GM12864 (cell line): ENCODE measurements around the gene MRTO4.
A peak's percentile ranks its signal among the peaks of the same experiment; 100 is the strongest.
"Not testable (repeated sequence)": the region's sequence is repeated elsewhere in the genome, so short reads cannot be mapped to it uniquely, and the experiment has no call there.

ENCODE experiments used
- DNase-seq: peaks from one replicate; pipeline ENCODE4 v3.0.0-alpha.2; 2011; ENCODE audit warnings: low read depth
- H3K4me3 ChIP-seq: 2 replicates; pipeline ENCODE4 v1.5.1; 2011; ENCODE audit warnings: mild to moderate bottlenecking, low read depth, low read length, control low read depth
- TF ChIP-seq, protein P1 (sequence below): IDR thresholded peaks from 2 replicates; pipeline ENCODE4 v1.5.1; 2011; ENCODE audit warnings: low read depth, mild to moderate bottlenecking, moderate library complexity, low read length, control low read depth, inconsistent platforms; ENCODE audit errors: missing control alignments

The MRTO4 gene

DNA sequence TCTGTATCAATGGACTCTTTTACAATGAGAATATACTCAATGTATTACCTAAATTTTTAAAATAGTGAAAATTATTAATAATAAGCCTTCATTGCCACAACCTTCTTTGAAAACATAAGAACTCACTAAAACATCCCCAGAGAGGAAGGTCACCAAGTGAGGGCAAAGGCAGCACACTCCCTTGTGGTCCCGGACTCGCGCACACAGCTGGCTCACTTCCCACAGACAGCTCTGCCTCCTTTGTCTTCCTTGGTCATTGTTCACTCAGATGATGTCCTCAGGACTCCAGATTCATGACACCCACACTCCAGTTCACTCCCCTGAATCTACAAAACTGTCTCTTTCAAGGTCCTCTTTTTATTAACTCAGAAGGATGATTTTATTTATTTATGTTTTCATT is 22.4 kb upstream of the MRTO4 start:
- DNase-seq, result no peak

DNA sequence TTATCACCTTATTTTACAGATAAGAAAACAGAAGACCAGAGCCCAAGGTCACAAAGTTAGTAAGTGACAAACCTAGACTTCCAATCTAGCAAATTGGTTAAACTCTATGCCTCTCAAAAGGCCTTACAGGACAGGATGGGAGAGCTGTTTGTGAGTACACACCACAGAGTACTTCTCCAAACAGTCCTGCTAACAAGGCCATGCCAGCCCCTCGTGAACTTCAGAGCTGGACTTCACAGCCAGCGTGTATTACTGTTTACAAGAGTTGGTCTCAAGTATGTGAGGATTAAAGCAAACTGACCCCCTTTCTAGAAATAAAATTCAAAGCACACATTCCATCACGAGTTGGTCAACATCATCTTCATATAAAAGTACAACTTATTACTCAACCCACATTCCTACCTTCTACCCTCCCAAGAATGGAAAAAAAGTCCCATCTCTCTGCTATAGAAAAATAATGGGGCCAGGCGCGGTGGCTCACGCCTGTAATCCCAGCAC is 21.7 kb upstream of the MRTO4 start:
- H3K4me3 ChIP-seq, result no peak overlapping the region
- DNase-seq, result no peak
- TF ChIP-seq, protein P1, sequence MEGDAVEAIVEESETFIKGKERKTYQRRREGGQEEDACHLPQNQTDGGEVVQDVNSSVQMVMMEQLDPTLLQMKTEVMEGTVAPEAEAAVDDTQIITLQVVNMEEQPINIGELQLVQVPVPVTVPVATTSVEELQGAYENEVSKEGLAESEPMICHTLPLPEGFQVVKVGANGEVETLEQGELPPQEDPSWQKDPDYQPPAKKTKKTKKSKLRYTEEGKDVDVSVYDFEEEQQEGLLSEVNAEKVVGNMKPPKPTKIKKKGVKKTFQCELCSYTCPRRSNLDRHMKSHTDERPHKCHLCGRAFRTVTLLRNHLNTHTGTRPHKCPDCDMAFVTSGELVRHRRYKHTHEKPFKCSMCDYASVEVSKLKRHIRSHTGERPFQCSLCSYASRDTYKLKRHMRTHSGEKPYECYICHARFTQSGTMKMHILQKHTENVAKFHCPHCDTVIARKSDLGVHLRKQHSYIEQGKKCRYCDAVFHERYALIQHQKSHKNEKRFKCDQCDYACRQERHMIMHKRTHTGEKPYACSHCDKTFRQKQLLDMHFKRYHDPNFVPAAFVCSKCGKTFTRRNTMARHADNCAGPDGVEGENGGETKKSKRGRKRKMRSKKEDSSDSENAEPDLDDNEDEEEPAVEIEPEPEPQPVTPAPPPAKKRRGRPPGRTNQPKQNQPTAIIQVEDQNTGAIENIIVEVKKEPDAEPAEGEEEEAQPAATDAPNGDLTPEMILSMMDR, result no peak

More for the DNA sequence above, 22.4 kb upstream of the MRTO4 start:
- H3K4me3 ChIP-seq, result no peak overlapping the region
- TF ChIP-seq, protein P1, result no peak

DNA sequence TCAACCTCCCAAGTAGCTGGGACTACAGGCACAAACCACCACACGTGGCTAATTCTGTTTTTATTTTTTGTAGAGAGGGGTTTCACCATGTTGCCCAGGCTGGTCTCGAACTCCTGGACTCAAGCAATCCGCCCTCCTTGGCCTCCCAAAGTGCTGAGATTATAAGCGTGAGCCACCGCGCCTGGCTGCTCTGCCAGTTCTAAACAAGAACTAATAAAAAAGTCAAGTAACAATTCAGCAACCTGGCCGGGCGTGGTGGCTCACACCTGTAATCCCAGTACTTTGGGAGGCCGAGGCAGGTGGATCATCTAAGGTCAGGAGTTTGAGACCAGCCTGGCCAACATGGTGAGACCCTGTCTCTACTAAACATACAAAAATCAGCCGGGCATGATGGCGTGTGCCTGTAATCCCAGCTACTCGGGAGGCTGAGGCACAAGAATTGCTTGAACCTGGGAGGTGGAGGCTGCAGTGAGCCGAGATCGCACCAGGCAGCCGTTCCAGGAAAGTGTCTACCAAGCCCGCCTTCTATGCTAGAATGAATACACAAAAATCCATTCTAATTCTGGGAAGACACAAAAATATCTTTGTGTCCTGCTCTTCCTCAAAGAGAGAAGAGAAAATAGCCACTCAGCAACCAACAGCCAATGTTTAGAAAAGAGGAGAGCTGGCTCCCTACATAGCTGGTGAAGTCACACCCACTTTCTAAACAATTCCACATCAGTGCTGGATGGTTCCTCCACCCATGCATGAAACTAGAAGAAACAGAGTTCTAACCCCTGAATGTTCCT is 19.7 kb upstream of the MRTO4 start:
- H3K4me3 ChIP-seq, DNase-seq: not testable (repeated sequence)

DNA sequence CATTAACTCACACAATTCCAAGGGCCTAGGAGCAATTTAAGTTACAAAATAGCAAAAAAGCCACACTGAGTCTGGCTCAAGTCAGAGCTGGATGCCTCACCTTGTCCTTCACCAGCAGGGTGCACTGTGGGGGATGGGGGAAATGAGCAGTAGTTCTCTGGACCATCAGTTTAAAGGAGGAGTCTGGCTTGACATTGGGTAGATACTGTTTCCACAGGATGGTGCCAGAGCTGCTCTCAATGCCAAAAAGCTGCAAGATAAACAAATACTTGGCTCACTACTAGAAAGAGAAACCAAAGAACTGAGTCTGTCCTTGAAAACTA is 19.1 kb upstream of the MRTO4 start:
- H3K4me3 ChIP-seq, result no peak overlapping the region
- DNase-seq, result no peak
- TF ChIP-seq, protein P1, result peak; percentile 12

DNA sequence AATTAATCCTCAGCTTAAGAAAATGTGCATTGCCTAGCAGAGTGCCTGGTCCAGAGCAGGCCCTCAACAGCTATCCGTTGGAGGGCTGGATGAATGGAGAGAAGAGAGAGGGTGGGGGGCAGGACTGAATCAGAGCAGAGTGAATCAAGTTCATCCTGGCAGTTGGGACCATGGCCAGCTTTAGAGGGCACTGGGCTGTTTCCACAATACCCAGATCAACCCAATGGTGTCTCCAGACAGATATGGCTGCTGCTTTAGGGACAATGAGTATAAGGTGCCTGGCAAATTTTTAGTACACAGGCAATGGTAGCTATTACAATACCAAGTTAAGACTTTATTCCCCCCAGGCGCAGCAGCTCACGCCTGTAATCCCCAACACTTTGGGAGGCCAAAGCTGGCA is 17.4 kb upstream of the MRTO4 start:
- no peak for DNase-seq
- TF ChIP-seq, protein P1, result no peak
- no peak overlapping the region for H3K4me3 ChIP-seq

DNA sequence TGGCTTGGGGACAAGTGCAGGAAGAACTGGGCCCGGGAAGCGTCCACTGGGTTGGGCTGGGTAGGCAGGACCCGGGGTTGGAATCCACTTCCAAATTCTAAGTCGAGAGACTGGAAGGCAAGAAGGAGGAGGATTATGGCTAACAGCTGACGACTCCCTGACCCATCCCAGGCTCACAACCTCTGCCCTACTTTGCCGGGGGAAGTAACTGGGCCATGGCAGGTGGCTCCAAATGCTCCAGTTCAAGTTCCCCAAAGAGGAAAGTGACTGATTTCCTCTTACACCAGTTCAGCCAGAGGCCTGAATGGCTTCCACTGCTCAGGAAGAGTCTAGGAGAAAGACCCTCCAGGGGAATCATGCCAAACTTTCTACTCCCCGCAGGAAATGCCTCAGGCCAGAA is 11.7 kb upstream of the MRTO4 start:
- no peak for DNase-seq
- H3K4me3 ChIP-seq, result no peak overlapping the region
- TF ChIP-seq, protein P1, result no peak

DNA sequence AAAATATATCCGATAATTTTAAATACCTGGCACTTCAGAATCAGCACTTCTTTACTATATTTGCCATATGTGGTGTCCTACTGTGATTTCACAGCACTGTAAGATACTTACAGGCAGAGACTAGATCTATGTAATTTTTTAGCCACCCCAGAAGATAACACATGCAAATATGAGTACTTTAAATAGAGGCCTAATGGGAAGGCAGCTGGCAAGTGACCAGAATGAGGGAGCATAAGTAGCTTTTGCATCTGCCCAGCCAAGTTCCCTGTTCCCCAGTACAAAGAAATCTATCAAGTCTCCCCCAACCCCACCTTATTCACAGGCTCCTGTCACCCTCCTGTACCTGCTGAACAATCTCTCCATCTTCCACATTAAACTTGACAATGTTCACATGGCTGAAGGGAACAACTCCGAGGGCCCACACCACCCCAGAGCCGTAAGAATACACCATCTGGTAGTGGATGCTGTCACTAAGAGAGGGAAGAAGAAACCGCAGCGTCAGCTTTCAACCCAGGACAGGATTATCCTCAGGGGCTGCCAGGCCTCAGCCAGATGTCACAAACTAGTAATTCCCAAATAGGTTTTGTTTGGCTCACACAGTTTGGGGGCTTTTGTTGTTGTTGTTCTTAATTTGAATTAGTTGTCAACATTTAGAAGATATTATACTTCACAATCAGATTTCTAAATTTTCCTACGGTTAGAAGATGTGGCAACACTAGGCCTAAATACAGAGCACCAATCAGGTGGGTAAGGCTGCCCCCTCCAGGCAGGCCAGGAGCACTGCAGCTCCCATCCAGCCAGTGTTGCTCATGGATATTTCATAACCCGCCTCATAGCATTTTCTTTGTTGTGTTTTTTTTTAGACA is 10.7 kb upstream of the MRTO4 start:
- TF ChIP-seq, protein P1, result peak; percentile 98
- no peak for DNase-seq
- no peak overlapping the region for H3K4me3 ChIP-seq
